ENCODE results near the gene SLC16A8. TPM values are rescaled to one million over a fixed set of nuclear protein-coding genes. Genes with fewer than 3 reads are reported as not detected.

SLC16A8 gene
- total RNA-seq, 4 donors from 2014 or later = 1.4 TPM; not detected in 3

GRCh38 chr22:38032681-38033521 is 51.1 kb downstream of the SLC16A8 start:
- DNase-seq = peak; percentile 60 to 83
- peak overlapping the region in 1 of 2 donors; percentile 16 for H3K27ac ChIP-seq
- intact Hi-C loops (cut with DNase I; ENCODE audit: low total_unique reads) = no loop called here

GRCh38 chr22:38031491-38031890 is 52.5 kb downstream of the SLC16A8 start:
- H3K4me3 ChIP-seq = no peak overlapping the region
- intact Hi-C loops (cut with DNase I; ENCODE audit: low total_unique reads) = no loop called here
- peaks cover 0 to 6% of the 10 kb centered on the region in 2 donors for H3K4me1 ChIP-seq
- H3K9me3 ChIP-seq = no peaks in the 10 kb centered on the region
- no peaks in the 10 kb centered on the region for H3K27me3 ChIP-seq
- no peaks in the 10 kb centered on the region for H3K36me3 ChIP-seq
- DNase-seq = no peak
- no peak for TF ChIP-seq CTCF (IDR thresholded peaks at IDR 0.05)
- TF ChIP-seq POLR2A (IDR thresholded peaks at IDR 0.05) = no peak
- H3K27ac ChIP-seq = no peak overlapping the region

More at GRCh38 chr22:38032681-38033521, 51.1 kb downstream of the SLC16A8 start:
- TF ChIP-seq POLR2A (IDR thresholded peaks at IDR 0.05) = no peak
- TF ChIP-seq CTCF (IDR thresholded peaks at IDR 0.05) = no peak
- Histone ChIP-seq H3K9me3 (no peaks in the 10 kb centered on the region), H3K4me1 (peaks cover 0 to 6% of the 10 kb centered on the region in 2 donors), H3K4me3 (no peak overlapping the region), H3K36me3 (no peaks in the 10 kb centered on the region), H3K27me3 (no peaks in the 10 kb centered on the region)

- peaks cover 0 to 6% of the 10 kb centered on the region in 2 donors for H3K4me1 ChIP-seq
- no peak overlapping the region for H3K4me3 ChIP-seq
- H3K9me3 ChIP-seq = no peaks in the 10 kb centered on the region
- TF ChIP-seq CTCF (IDR thresholded peaks at IDR 0.05) (no peak), POLR2A (IDR thresholded peaks at IDR 0.05) (no peak)
- H3K27me3 ChIP-seq = no peaks in the 10 kb centered on the region
- no peak for DNase-seq
- H3K36me3 ChIP-seq = no peaks in the 10 kb centered on the region
- intact Hi-C loops (cut with DNase I; ENCODE audit: low total_unique reads) = no loop called here
- no peak overlapping the region for H3K27ac ChIP-seq
Measured at GRCh38 chr22:38030311-38031133, 53.5 kb downstream of the SLC16A8 start.

GRCh38 chr22:38029901-38030300 is 54.1 kb downstream of the SLC16A8 start:
- TF ChIP-seq CTCF (IDR thresholded peaks at IDR 0.05) = no peak
- TF ChIP-seq POLR2A (IDR thresholded peaks at IDR 0.05) = no peak
- Histone ChIP-seq H3K36me3 (no peaks in the 10 kb centered on the region), H3K27ac (no peak overlapping the region), H3K4me1 (peaks cover 0 to 6% of the 10 kb centered on the region in 2 donors), H3K9me3 (no peaks in the 10 kb centered on the region), H3K4me3 (no peak overlapping the region), H3K27me3 (no peaks in the 10 kb centered on the region)
- intact Hi-C loops (cut with DNase I; ENCODE audit: low total_unique reads) = no loop called here
- DNase-seq = no peak

- no peak for TF ChIP-seq POLR2A (IDR thresholded peaks at IDR 0.05)
- no peak for TF ChIP-seq CTCF (IDR thresholded peaks at IDR 0.05)
- Histone ChIP-seq H3K27ac (no peak overlapping the region), H3K4me3 (no peak overlapping the region), H3K36me3 (no peaks in the 10 kb centered on the region), H3K9me3 (no peaks in the 10 kb centered on the region), H3K4me1 (peaks cover 0 to 6% of the 10 kb centered on the region in 2 donors), H3K27me3 (no peaks in the 10 kb centered on the region)
- DNase-seq = no peak
- intact Hi-C loops (cut with DNase I; ENCODE audit: low total_unique reads) = no loop called here
Measured at GRCh38 chr22:38029370-38029769, 54.6 kb downstream of the SLC16A8 start.

Data from uterus (tissue), 4 donors.